Measurements from ENCODE around the gene PAPLN. TPM values are rescaled to one million over a fixed set of nuclear protein-coding genes. Genes with fewer than 3 reads are reported as not detected.

Gene PAPLN
- total RNA-seq, 1 experiment from 2014 or later = 0.40 TPM

DNA sequence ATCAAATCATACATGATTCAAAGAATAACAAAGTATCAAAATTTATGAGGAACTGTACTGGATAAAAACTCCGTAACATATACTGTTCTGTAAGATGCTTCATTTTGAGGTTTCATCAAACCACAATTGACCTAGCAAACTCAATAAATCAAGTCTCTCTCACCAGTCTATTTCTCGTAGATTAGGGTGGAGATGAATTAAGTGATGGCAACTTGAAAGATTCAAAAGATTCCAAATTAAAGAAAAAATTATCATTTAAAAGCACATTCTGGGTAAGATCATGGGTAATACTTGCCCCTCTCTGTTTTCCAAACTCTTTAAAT, 74.4 kb downstream of the PAPLN start:
- CTCF ChIA-PET = no interaction called here
- peak overlapping the region; percentile 8; the same call in 1 of the 2 replicates for H3K27ac ChIP-seq (ENCODE audit: low read length)
- no peak overlapping the region for H3K4me3 ChIP-seq (ENCODE audit: low read length)
- POLR2A ChIA-PET (ENCODE audit: unreplicated experiment) = no interaction called here
- H3K9me3 ChIP-seq (ENCODE audit: low read length) = no peaks in the 10 kb centered on the region
- H3K9ac ChIP-seq (ENCODE audit: low read length) = no peak overlapping the region
- H2AFZ ChIP-seq (ENCODE audit: low read length) = peak overlapping the region; percentile 18; the same call in 1 of the 2 replicates
- H3K79me2 ChIP-seq (ENCODE audit: low read length) = no peaks in the 10 kb centered on the region
- no peaks in the 10 kb centered on the region for H3K9me2 ChIP-seq (replicated peaks; ENCODE audit: low read length)
- peak; percentile 37; the same call in 1 of the 2 replicates for ATAC-seq
- no peaks in the 10 kb centered on the region for H4K20me1 ChIP-seq (ENCODE audit: low read length)
- H3K36me3 ChIP-seq (ENCODE audit: low read depth, low read length) = no peaks in the 10 kb centered on the region
- BruUV-seq (replicated peaks) = no TSS peak
- H3K4me1 ChIP-seq (ENCODE audit: insufficient read depth, low read length) = peaks cover 19% of the 10 kb centered on the region
- TF ChIP-seq EZH2 (IDR thresholded peaks at IDR 0.05; ENCODE audit: low read length, unreplicated experiment) (no peak), EZH2phosphoT487 (IDR thresholded peaks at IDR 0.05; ENCODE audit: borderline replicate concordance, low read length) (no peak)
- TF ChIP-seq, protein P1, sequence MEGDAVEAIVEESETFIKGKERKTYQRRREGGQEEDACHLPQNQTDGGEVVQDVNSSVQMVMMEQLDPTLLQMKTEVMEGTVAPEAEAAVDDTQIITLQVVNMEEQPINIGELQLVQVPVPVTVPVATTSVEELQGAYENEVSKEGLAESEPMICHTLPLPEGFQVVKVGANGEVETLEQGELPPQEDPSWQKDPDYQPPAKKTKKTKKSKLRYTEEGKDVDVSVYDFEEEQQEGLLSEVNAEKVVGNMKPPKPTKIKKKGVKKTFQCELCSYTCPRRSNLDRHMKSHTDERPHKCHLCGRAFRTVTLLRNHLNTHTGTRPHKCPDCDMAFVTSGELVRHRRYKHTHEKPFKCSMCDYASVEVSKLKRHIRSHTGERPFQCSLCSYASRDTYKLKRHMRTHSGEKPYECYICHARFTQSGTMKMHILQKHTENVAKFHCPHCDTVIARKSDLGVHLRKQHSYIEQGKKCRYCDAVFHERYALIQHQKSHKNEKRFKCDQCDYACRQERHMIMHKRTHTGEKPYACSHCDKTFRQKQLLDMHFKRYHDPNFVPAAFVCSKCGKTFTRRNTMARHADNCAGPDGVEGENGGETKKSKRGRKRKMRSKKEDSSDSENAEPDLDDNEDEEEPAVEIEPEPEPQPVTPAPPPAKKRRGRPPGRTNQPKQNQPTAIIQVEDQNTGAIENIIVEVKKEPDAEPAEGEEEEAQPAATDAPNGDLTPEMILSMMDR (conservative IDR thresholded peaks at IDR 0.05; ENCODE audit: low read depth, low read length) = no peak
- peak overlapping the region; percentile 63 for H3K4me2 ChIP-seq (ENCODE audit: low read length)
- DNase-seq = no peak
- intact Hi-C loops (cut with micrococcal nuclease) = loop anchor here (5.0 kb wide), 2 partner anchors 81 to 146 kb away; partner anchors contain the start of gene NUMB
- no peaks in the 10 kb centered on the region for H3K27me3 ChIP-seq (ENCODE audit: low read length)
- no peaks in the 10 kb centered on the region for H3F3A ChIP-seq (ENCODE audit: low read length, unreplicated experiment)

DNA sequence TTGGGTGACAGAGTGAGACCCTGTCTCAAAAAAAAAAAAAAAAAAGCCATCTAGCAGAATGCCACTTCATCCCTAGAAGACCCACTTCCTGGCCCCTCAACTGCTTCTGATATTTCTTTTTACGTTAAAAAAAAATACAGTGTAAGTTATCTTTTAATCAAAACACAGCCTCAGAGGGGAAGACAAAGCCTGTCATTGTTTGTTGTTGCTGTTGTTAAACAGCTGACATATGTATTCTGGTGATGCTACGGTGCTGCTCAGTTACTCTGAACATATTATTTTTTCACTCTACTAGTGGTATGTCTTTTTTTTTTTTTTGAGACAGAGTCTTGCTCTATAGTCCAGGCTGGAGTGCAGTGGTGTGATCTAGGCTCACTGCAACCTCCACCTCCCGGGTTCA, 75.4 kb downstream of the PAPLN start:
- no peaks in the 10 kb centered on the region for H3F3A ChIP-seq (ENCODE audit: low read length, unreplicated experiment)
- no peak overlapping the region for H3K27ac ChIP-seq (ENCODE audit: low read length)
- no peaks in the 10 kb centered on the region for H3K9me3 ChIP-seq (ENCODE audit: low read length)
- no peak overlapping the region for H3K4me2 ChIP-seq (ENCODE audit: low read length)
- peaks cover 19% of the 10 kb centered on the region for H3K4me1 ChIP-seq (ENCODE audit: insufficient read depth, low read length)
- H3K27me3 ChIP-seq (ENCODE audit: low read length) = no peaks in the 10 kb centered on the region
- H3K9ac ChIP-seq (ENCODE audit: low read length) = no peak overlapping the region
- TF ChIP-seq, protein P1 (conservative IDR thresholded peaks at IDR 0.05; ENCODE audit: low read depth, low read length) = no peak
- TF ChIP-seq EZH2phosphoT487 (IDR thresholded peaks at IDR 0.05; ENCODE audit: borderline replicate concordance, low read length) (no peak), EZH2 (IDR thresholded peaks at IDR 0.05; ENCODE audit: low read length, unreplicated experiment) (no peak)
- CTCF ChIA-PET = interaction anchor here (0.7 kb wide), 1 partner anchor 146 kb away, joined by 7 read pairs; no protein-coding TSS in a partner anchor
- H2AFZ ChIP-seq (ENCODE audit: low read length) = no peak overlapping the region
- H3K36me3 ChIP-seq (ENCODE audit: low read depth, low read length) = no peaks in the 10 kb centered on the region
- no peaks in the 10 kb centered on the region for H4K20me1 ChIP-seq (ENCODE audit: low read length)
- no peaks in the 10 kb centered on the region for H3K9me2 ChIP-seq (replicated peaks; ENCODE audit: low read length)
- no peaks in the 10 kb centered on the region for H3K79me2 ChIP-seq (ENCODE audit: low read length)
- ATAC-seq (no peak), DNase-seq (no peak)
- POLR2A ChIA-PET (ENCODE audit: unreplicated experiment) = interaction anchor here (0.6 kb wide), 1 partner anchor 230 kb away, joined by 3 read pairs; no protein-coding TSS in a partner anchor
- BruUV-seq (replicated peaks) = no TSS peak
- intact Hi-C loops (cut with micrococcal nuclease) = loop anchor here (5.0 kb wide), 2 partner anchors 80 to 145 kb away; partner anchors contain the start of gene NUMB
- no peak overlapping the region for H3K4me3 ChIP-seq (ENCODE audit: low read length)

DNA sequence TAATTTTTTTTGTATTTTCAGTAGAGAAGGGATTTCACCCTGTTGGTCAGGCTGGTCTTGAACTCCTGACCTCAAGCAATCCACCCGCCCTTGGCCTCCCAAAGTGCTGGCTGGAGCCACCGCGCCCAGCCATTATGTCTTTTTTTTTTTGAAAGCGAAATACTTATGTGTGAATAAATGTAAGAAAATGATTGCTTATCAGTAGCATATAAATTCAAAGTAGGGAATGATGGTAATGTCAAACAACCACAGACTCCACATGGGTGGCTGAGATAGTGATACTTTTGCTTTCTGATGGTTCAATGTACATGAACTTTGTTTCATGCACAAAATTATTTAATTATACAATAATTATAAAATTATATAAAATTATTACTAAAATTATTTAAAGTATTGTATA, 75.8 kb downstream of the PAPLN start:
- intact Hi-C loops (cut with micrococcal nuclease) = loop anchor here (5.0 kb wide), 2 partner anchors 79 to 144 kb away; partner anchors contain the start of gene NUMB
- no peak for DNase-seq
- ChIA-PET POLR2A (ENCODE audit: unreplicated experiment) (no interaction called here), CTCF (no interaction called here)
- no peak for ATAC-seq
- Histone ChIP-seq H3K27me3 (ENCODE audit: low read length) (no peaks in the 10 kb centered on the region), H3K4me2 (ENCODE audit: low read length) (no peak overlapping the region), H3K36me3 (ENCODE audit: low read depth, low read length) (no peaks in the 10 kb centered on the region), H3K4me3 (ENCODE audit: low read length) (no peak overlapping the region), H3K79me2 (ENCODE audit: low read length) (no peaks in the 10 kb centered on the region), H3K9me2 (replicated peaks; ENCODE audit: low read length) (no peaks in the 10 kb centered on the region), H2AFZ (ENCODE audit: low read length) (no peak overlapping the region), H3K4me1 (ENCODE audit: insufficient read depth, low read length) (peaks cover 19% of the 10 kb centered on the region), H4K20me1 (ENCODE audit: low read length) (no peaks in the 10 kb centered on the region), H3K9me3 (ENCODE audit: low read length) (no peaks in the 10 kb centered on the region), H3F3A (ENCODE audit: low read length, unreplicated experiment) (no peaks in the 10 kb centered on the region), H3K27ac (ENCODE audit: low read length) (no peak overlapping the region), H3K9ac (ENCODE audit: low read length) (no peak overlapping the region)
- TF ChIP-seq, protein P1 (conservative IDR thresholded peaks at IDR 0.05; ENCODE audit: low read depth, low read length) = no peak
- no peak for TF ChIP-seq EZH2phosphoT487 (IDR thresholded peaks at IDR 0.05; ENCODE audit: borderline replicate concordance, low read length)
- no peak for TF ChIP-seq EZH2 (IDR thresholded peaks at IDR 0.05; ENCODE audit: low read length, unreplicated experiment)
- no TSS peak for BruUV-seq (replicated peaks)
